ENCODE measurements around the gene COPG1.
"Not testable (repeated sequence)": the region's sequence is repeated elsewhere in the genome, so short reads cannot be mapped to it uniquely, and the experiment has no call there.

Gene COPG1

GRCh38 chr3:129245641-129246306 lies 3.6 kb upstream of the COPG1 start:
- not testable (repeated sequence) for H3K9me3 Mint-ChIP-seq, H3K4me3 Mint-ChIP-seq
- peak; percentile 76 for DNase-seq

GRCh38 chr3:129246636-129247035 lies 2.8 kb upstream of the COPG1 start:
- no peak for TF ChIP-seq CTCF (IDR thresholded peaks at IDR 0.05)
- Mint-ChIP-seq H3K9me3 (no peaks in the 10 kb centered on the region), H3K4me3 (peak overlapping the region; percentile 37), H3K4me1 (peaks cover 35% of the 10 kb centered on the region), H3K27me3 (ENCODE audit: low read depth, poor library complexity) (peaks cover 9% of the 10 kb centered on the region), H3K36me3 (ENCODE audit: low read depth) (peaks cover under 1% of the 10 kb centered on the region), H3K27ac (no peak overlapping the region)
- no peak for DNase-seq

More at GRCh38 chr3:129245641-129246306, 3.6 kb upstream of the COPG1 start:
- peak; percentile 94 for TF ChIP-seq CTCF (IDR thresholded peaks at IDR 0.05)
- not testable (repeated sequence) for H3K27me3 Mint-ChIP-seq (ENCODE audit: low read depth, poor library complexity); H3K36me3 Mint-ChIP-seq (ENCODE audit: low read depth); H3K27ac Mint-ChIP-seq
- peaks cover 32% of the 10 kb centered on the region for H3K4me1 Mint-ChIP-seq

- H3K36me3 Mint-ChIP-seq (ENCODE audit: low read depth): peaks cover 18% of the 10 kb centered on the region
- peak overlapping the region; percentile 96 for H3K4me3 Mint-ChIP-seq
- TF ChIP-seq CTCF (IDR thresholded peaks at IDR 0.05): no peak
These were observed 973 bp upstream of the COPG1 start for GRCh38 chr3:129248286-129248979.

GRCh38 chr3:129252748-129253147 lies 3.3 kb downstream of the COPG1 start:
- peaks cover 54% of the 10 kb centered on the region for H3K36me3 Mint-ChIP-seq (ENCODE audit: low read depth)
- peaks cover 3% of the 10 kb centered on the region for H3K27me3 Mint-ChIP-seq (ENCODE audit: low read depth, poor library complexity)
- no peak for DNase-seq
- no peaks in the 10 kb centered on the region for H3K9me3 Mint-ChIP-seq
- H3K4me3 Mint-ChIP-seq: no peak overlapping the region
- H3K27ac Mint-ChIP-seq: no peak overlapping the region
- H3K4me1 Mint-ChIP-seq: peaks cover 29% of the 10 kb centered on the region
- TF ChIP-seq CTCF (IDR thresholded peaks at IDR 0.05): no peak

More at GRCh38 chr3:129248286-129248979, 973 bp upstream of the COPG1 start:
- H3K9me3 Mint-ChIP-seq: no peaks in the 10 kb centered on the region
- peaks cover 9% of the 10 kb centered on the region for H3K27me3 Mint-ChIP-seq (ENCODE audit: low read depth, poor library complexity)
- H3K27ac Mint-ChIP-seq: peak overlapping the region; percentile 20
- no peak for DNase-seq
- H3K4me1 Mint-ChIP-seq: peaks cover 35% of the 10 kb centered on the region

GRCh38 chr3:129254536-129255230 lies 5.3 kb downstream of the COPG1 start:
- H3K36me3 Mint-ChIP-seq (ENCODE audit: low read depth): peaks cover 69% of the 10 kb centered on the region
- H3K4me1 Mint-ChIP-seq: peaks cover 13% of the 10 kb centered on the region
- DNase-seq: no peak
- H3K4me3 Mint-ChIP-seq: no peak overlapping the region
- peak overlapping the region; percentile 91 for H3K27ac Mint-ChIP-seq
- no peak for TF ChIP-seq CTCF (IDR thresholded peaks at IDR 0.05)
- no peaks in the 10 kb centered on the region for H3K9me3 Mint-ChIP-seq
- H3K27me3 Mint-ChIP-seq (ENCODE audit: low read depth, poor library complexity): no peaks in the 10 kb centered on the region
